SK-N-SH (cell line): Measurements from ENCODE around the gene TAOK2. TPM values are rescaled to one million over a fixed set of nuclear protein-coding genes. Genes with fewer than 3 reads are reported as not detected.

Experiments
- CTCF ChIA-PET: fragments of 300-600, 350-600 bp; formaldehyde crosslinking; extraction: SDS; loops from one replicate; lab custom pipeline; 2021; lab: Yijun Ruan, JAX
- POLR2A ChIA-PET: fragments of 350-600 bp; sonication (Branson Sonifier 250); formaldehyde crosslinking; extraction: SDS; loops from one replicate; lab custom pipeline; 2020; ENCODE audit warnings: antibody characterized with exemption, inconsistent platforms; lab: Yijun Ruan, JAX
- DNase-seq: peaks from one replicate; pipeline ENCODE4 v3.0.0; 2012
- H2AFZ ChIP-seq: fragments of 200-600 bp; sonication (generic); 2 replicates; pipeline ENCODE4 v1.8.1; 2016; ENCODE audit warnings: antibody characterized with exemption, mild to moderate bottlenecking, low read depth
- H3F3A ChIP-seq: fragments of 200-600 bp; sonication (generic); replicated peaks from 2 replicates; pipeline ENCODE3; 2016; ENCODE audit warnings: antibody characterized with exemption, mild to moderate bottlenecking; ENCODE audit not compliant: insufficient read depth
- H3K27ac ChIP-seq, 2 experiments: fragments of 200-500 bp in 1 of 2; fragments of 200-600 bp in 1 of 2; sonication (Bioruptor generic) in 1 of 2; sonication (generic), shearing (Covaris generic) in 1 of 2; 2 replicates each; pipeline versions ENCODE4 v1.5.1 to v1.6.1; 2014 to 2016; ENCODE audit warnings: low read depth in 2 of 2, inconsistent platforms in 1 of 2, low read length in 1 of 2, mild to moderate bottlenecking in 1 of 2, mixed read lengths in 1 of 2
- H3K27me3 ChIP-seq: fragments of 200-600 bp; sonication (generic), shearing (Covaris generic); 2 replicates; pipeline ENCODE4 v1.6.1; 2016; ENCODE audit warnings: mixed run types; ENCODE audit not compliant: insufficient read depth
- H3K36me3 ChIP-seq, 2 experiments: fragments of 200-500 bp in 1 of 2; fragments of 200-600 bp in 1 of 2; sonication (Bioruptor generic) in 1 of 2; sonication (generic) in 1 of 2; replicated peaks in 1 of 2; 2 replicates each; pipeline versions ENCODE3 to v1.5.1; 2014 to 2016; ENCODE audit warnings: low read length in 1 of 2, mild to moderate bottlenecking in 1 of 2; ENCODE audit not compliant: insufficient read depth in 2 of 2, control insufficient read depth in 1 of 2
- H3K4me1 ChIP-seq, 2 experiments: fragments of 200-500 bp in 1 of 2; fragments of 200-600 bp in 1 of 2; sonication (Bioruptor generic) in 1 of 2; sonication (generic), shearing (Covaris generic) in 1 of 2; 2 replicates each; pipeline versions ENCODE4 v1.5.1 to v1.6.1; 2014 to 2016; ENCODE audit warnings: low read depth in 1 of 2, low read length in 1 of 2, mixed run types in 1 of 2; ENCODE audit not compliant: insufficient read depth in 2 of 2, control insufficient read depth in 1 of 2
- H3K4me2 ChIP-seq: fragments of 200-600 bp; sonication (generic), shearing (Covaris generic); 2 replicates; pipeline ENCODE4 v1.6.1; 2017; ENCODE audit warnings: mixed run types
- H3K4me3 ChIP-seq, 2 experiments: fragments of 200-500 bp in 1 of 2; fragments of 200-600 bp in 1 of 2; sonication (Bioruptor generic) in 1 of 2; sonication (generic), shearing (Covaris generic) in 1 of 2; 2 replicates each; pipeline versions ENCODE4 v1.5.1 to v1.8.1; 2014 to 2016; ENCODE audit warnings: low read depth in 2 of 2, inconsistent platforms in 1 of 2, low read length in 1 of 2, mild to moderate bottlenecking in 1 of 2, mixed read lengths in 1 of 2, moderate library complexity in 1 of 2
- H3K79me2 ChIP-seq: fragments of 200-600 bp; sonication (generic); 2 replicates; pipeline ENCODE4 v1.8.1; 2017; ENCODE audit warnings: mild to moderate bottlenecking; ENCODE audit not compliant: insufficient read depth
- H3K9ac ChIP-seq: fragments of 200-600 bp; sonication (generic); 2 replicates; pipeline ENCODE4 v1.6.1; 2017; ENCODE audit warnings: mixed run types
- H3K9me2 ChIP-seq: fragments of 200-600 bp; sonication (generic); 2 replicates; pipeline ENCODE4 v1.6.1; 2017; ENCODE audit warnings: mixed run types
- H3K9me3 ChIP-seq: fragments of 200-600 bp; sonication (generic); 2 replicates; pipeline ENCODE4 v1.6.1; 2017; ENCODE audit warnings: mixed run types, mild to moderate bottlenecking, moderate library complexity
- H4K20me1 ChIP-seq: fragments of 200-600 bp; sonication (generic); 2 replicates; pipeline ENCODE4 v1.6.1; 2017; ENCODE audit warnings: mild to moderate bottlenecking, mixed run types; ENCODE audit not compliant: insufficient read depth
- CTCF ChIP-seq: fragments of 200-600 bp; sonication (generic); IDR thresholded peaks from 2 replicates; pipeline ENCODE4 v1.6.1; 2017; ENCODE audit warnings: antibody characterized with exemption, mild to moderate bottlenecking, moderate library complexity
- GABPA ChIP-seq: IDR thresholded peaks from 2 replicates; pipeline ENCODE4 v1.4.0; 2012; ENCODE audit warnings: low read depth, mild to moderate bottlenecking
- IRF3 ChIP-seq: fragments of 150-350 bp; IDR thresholded peaks from 2 replicates; pipeline ENCODE4 v1.6.1; 2016; ENCODE audit warnings: mild to moderate bottlenecking, low read depth, low read length
- MAX ChIP-seq: IDR thresholded peaks from 2 replicates; pipeline ENCODE4 v1.4.0; 2012; ENCODE audit warnings: low read depth
- MXI1 ChIP-seq: IDR thresholded peaks from 2 replicates; pipeline ENCODE4 v1.6.1; 2012; ENCODE audit warnings: mild to moderate bottlenecking, low read depth, low read length, improper control_type of control experiment
- NFIC ChIP-seq: IDR thresholded peaks from 2 replicates; pipeline ENCODE4 v1.4.0; 2012; ENCODE audit warnings: borderline replicate concordance
- NRF1 ChIP-seq: IDR thresholded peaks from 2 replicates; pipeline ENCODE4 v1.6.1; 2012; ENCODE audit warnings: low read depth, mild to moderate bottlenecking, low read length
- POLR2AphosphoS5 ChIP-seq: IDR thresholded peaks from 2 replicates; pipeline ENCODE4 v1.6.1; 2012; ENCODE audit warnings: low read depth, low read length
- RAD21 ChIP-seq: IDR thresholded peaks from 2 replicates; pipeline ENCODE4 v1.6.1; 2012; ENCODE audit warnings: mild to moderate bottlenecking, low read length
- SIN3A ChIP-seq: IDR thresholded peaks from 2 replicates; pipeline ENCODE4 v1.6.1; 2012; ENCODE audit warnings: low read depth, mild to moderate bottlenecking, low read length, moderate library complexity, borderline replicate concordance
- SMC3 ChIP-seq: IDR thresholded peaks from 2 replicates; pipeline ENCODE4 v1.6.1; 2012; ENCODE audit warnings: low read depth, low read length, improper control_type of control experiment
- TCF12 ChIP-seq: IDR thresholded peaks from 2 replicates; pipeline ENCODE4 v1.4.0; 2012
- TEAD4 ChIP-seq: IDR thresholded peaks from 2 replicates; pipeline ENCODE4 v1.4.0; 2012; ENCODE audit warnings: mild to moderate bottlenecking, borderline replicate concordance; ENCODE audit not compliant: insufficient read depth
- USF1 ChIP-seq: IDR thresholded peaks from 2 replicates; pipeline ENCODE4 v1.4.0; 2012; ENCODE audit warnings: low read depth, borderline replicate concordance
- USF2 ChIP-seq: fragments of 150-350 bp; IDR thresholded peaks from 2 replicates; pipeline ENCODE4 v1.6.1; 2017; ENCODE audit warnings: antibody characterized with exemption, low read length, low read depth, borderline replicate concordance
- YY1 ChIP-seq: IDR thresholded peaks from 2 replicates; pipeline ENCODE4 v1.4.0; 2012; ENCODE audit warnings: low read depth, mild to moderate bottlenecking
- ZBTB33 ChIP-seq: IDR thresholded peaks from 2 replicates; pipeline ENCODE4 v1.4.0; 2012; ENCODE audit warnings: low read depth, borderline replicate concordance
- WGBS: methylation state at CpG from one replicate; pipeline ENCODE4 v1.1.6; 2017; ENCODE audit warnings: low lambda C conversion rate; 5-methylcytosine and 5-hydroxymethylcytosine counted together
- polyA plus RNA-seq, 3 experiments: library from polyadenylated mRNA; depleted of rRNA; stranded (reverse); fragments of >200 nt; gene quantifications; 2 replicates each; pipeline ENCODE4 v1.2.3, GENCODE V29; 2012

TAOK2 gene
- polyA plus RNA-seq, 1 of the 3 experiments (the other 2 are of a cell fraction): 21.9 TPM

- TF ChIP-seq ZBTB33: no peak
- TF ChIP-seq, all 33 proteins: peak for 0
Observed at GRCh38 chr16:30004811-30005242, 31.2 kb downstream of the TAOK2 start (continued).

GRCh38 chr16:30005341-30006094, 31.9 kb downstream of the TAOK2 start:
- POLR2A ChIA-PET: interaction anchor here (0.6 to 1.0 kb wide), 4 partner anchors 9 to 209 kb away, joined by 3 to 5 read pairs (median 3); partner anchors contain the start of gene SEZ6L2
- no peaks in the 10 kb centered on the region for H4K20me1 ChIP-seq
- H3K9ac ChIP-seq: no peak overlapping the region
- no peak overlapping the region for H3K4me2 ChIP-seq
- 73% methylated on average over 20 of the region's 35 CpGs for WGBS
- no peaks in the 10 kb centered on the region for H3K27me3 ChIP-seq
- peak; percentile 91 for DNase-seq
- H3K79me2 ChIP-seq: no peaks in the 10 kb centered on the region
- no peaks in the 10 kb centered on the region for H3K9me3 ChIP-seq
- H3K27ac ChIP-seq: no peak overlapping the region; a peak in 1 of 4 replicates
- TF ChIP-seq RAD21 (peak; percentile 59), SIN3A (no peak), SMC3 (peak; percentile 69), YY1 (peak; percentile 38; the same call in 1 of the 2 replicates), CTCF (peak; percentile 86), POLR2AphosphoS5 (no peak; the same call in 1 of the 2 replicates)
- H3K4me3 ChIP-seq: no peak overlapping the region; a peak in 1 of 4 replicates
- peaks cover 0 to 14% of the 10 kb centered on the region in 2 experiments for H3K36me3 ChIP-seq
- peaks cover 0 to 1% of the 10 kb centered on the region in 2 experiments; a peak in 1 of 4 replicates for H3K4me1 ChIP-seq
- H2AFZ ChIP-seq: no peak overlapping the region
- no peaks in the 10 kb centered on the region for H3K9me2 ChIP-seq
- no peaks in the 10 kb centered on the region for H3F3A ChIP-seq
- CTCF ChIA-PET: interaction anchor here (0.6 to 4.7 kb wide), 25 partner anchors 9 to 216 kb away, joined by 3 to 41 read pairs (median 4); partner anchors contain the start of genes INO80E, PAGR1, SEZ6L2 and TAOK2

GRCh38 chr16:30006095-30006473, 32.4 kb downstream of the TAOK2 start:
- Histone ChIP-seq H3K9me3 (no peaks in the 10 kb centered on the region), H3K36me3 (peaks cover 0 to 11% of the 10 kb centered on the region in 2 experiments), H3K27me3 (no peaks in the 10 kb centered on the region), H3K4me1 (peaks cover 0 to 2% of the 10 kb centered on the region in 2 experiments; a peak in 1 of 4 replicates), H3K27ac (no peak overlapping the region), H2AFZ (no peak overlapping the region), H3K79me2 (no peaks in the 10 kb centered on the region), H3K9ac (no peak overlapping the region), H4K20me1 (no peaks in the 10 kb centered on the region), H3K4me3 (no peak overlapping the region), H3K4me2 (no peak overlapping the region), H3F3A (no peaks in the 10 kb centered on the region), H3K9me2 (no peaks in the 10 kb centered on the region)
- CTCF ChIA-PET: interaction anchor here (0.6 to 4.7 kb wide), 22 partner anchors 8 to 216 kb away, joined by 3 to 41 read pairs (median 4); partner anchors contain the start of genes INO80E, PAGR1, TAOK2 and TLCD3B
- WGBS: 100% methylated on average over 6 of the region's 18 CpGs
- POLR2A ChIA-PET: interaction anchor here (0.7 to 1.0 kb wide), 4 partner anchors 9 to 107 kb away, joined by 3 read pairs; partner anchors contain the start of gene SEZ6L2
- DNase-seq: no peak
- TF ChIP-seq USF2 (no peak), YY1 (no peak), IRF3 (no peak), USF1 (no peak), TCF12 (no peak), MXI1 (no peak), SIN3A (no peak), NRF1 (no peak), TEAD4 (no peak), MAX (no peak), NFIC (no peak), GABPA (no peak)
